NB4 (cell line): ENCODE measurements around the gene PRSS21.

Experiments
- DNase-seq: peaks from one replicate; pipeline ENCODE4 v3.0.0; 2010; ENCODE audit warnings: low read depth
- H3K4me3 ChIP-seq: one replicate; pipeline ENCODE4 v1.5.1; 2011; ENCODE audit warnings: mild to moderate bottlenecking, low read depth, low read length, moderate library complexity
- MYC ChIP-seq: IDR thresholded peaks from 2 replicates; pipeline ENCODE4 v1.6.1; 2011; ENCODE audit warnings: low read depth, low read length
- POLR2A ChIP-seq: IDR thresholded peaks from 2 replicates; pipeline ENCODE4 v1.6.1; 2011; ENCODE audit warnings: mild to moderate bottlenecking; ENCODE audit not compliant: insufficient read length; ENCODE audit errors: extremely low read depth
- TF ChIP-seq, protein P1 (sequence below): IDR thresholded peaks from 2 replicates; pipeline ENCODE4 v1.6.1; 2011; ENCODE audit warnings: low read depth, low read length
- TF ChIP-seq, protein P2 (sequence below): IDR thresholded peaks from one replicate; pipeline ENCODE4 v1.5.1; 2012; ENCODE audit warnings: low read depth, low read length

The PRSS21 gene

DNA sequence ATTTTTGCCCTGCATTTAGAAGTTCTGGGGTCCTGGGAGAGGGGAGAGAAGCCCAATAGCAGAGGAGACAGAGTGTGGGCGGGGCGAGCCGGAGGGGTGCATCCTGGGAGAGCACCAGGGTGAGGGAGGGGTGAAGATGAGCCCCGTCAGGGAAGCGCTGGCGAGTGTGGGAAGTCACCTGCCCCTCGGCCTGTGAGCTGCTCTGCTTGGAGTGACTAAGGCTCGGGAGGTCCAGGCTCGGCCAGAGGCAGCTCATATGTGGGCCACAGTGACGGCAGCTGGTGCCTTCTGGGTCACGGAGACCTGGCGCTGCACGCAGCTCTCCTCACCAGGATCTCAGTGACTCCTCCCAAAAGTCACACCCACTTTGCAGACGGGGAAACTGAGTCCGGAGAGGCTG is 14.2 kb downstream of the PRSS21 start:
- TF ChIP-seq, protein P1, sequence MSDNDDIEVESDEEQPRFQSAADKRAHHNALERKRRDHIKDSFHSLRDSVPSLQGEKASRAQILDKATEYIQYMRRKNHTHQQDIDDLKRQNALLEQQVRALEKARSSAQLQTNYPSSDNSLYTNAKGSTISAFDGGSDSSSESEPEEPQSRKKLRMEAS: no peak
- TF ChIP-seq, protein P2, sequence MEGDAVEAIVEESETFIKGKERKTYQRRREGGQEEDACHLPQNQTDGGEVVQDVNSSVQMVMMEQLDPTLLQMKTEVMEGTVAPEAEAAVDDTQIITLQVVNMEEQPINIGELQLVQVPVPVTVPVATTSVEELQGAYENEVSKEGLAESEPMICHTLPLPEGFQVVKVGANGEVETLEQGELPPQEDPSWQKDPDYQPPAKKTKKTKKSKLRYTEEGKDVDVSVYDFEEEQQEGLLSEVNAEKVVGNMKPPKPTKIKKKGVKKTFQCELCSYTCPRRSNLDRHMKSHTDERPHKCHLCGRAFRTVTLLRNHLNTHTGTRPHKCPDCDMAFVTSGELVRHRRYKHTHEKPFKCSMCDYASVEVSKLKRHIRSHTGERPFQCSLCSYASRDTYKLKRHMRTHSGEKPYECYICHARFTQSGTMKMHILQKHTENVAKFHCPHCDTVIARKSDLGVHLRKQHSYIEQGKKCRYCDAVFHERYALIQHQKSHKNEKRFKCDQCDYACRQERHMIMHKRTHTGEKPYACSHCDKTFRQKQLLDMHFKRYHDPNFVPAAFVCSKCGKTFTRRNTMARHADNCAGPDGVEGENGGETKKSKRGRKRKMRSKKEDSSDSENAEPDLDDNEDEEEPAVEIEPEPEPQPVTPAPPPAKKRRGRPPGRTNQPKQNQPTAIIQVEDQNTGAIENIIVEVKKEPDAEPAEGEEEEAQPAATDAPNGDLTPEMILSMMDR: no peak
- TF ChIP-seq MYC (no peak), POLR2A (no peak)
- H3K4me3 ChIP-seq: no peak overlapping the region
- DNase-seq: no peak

DNA sequence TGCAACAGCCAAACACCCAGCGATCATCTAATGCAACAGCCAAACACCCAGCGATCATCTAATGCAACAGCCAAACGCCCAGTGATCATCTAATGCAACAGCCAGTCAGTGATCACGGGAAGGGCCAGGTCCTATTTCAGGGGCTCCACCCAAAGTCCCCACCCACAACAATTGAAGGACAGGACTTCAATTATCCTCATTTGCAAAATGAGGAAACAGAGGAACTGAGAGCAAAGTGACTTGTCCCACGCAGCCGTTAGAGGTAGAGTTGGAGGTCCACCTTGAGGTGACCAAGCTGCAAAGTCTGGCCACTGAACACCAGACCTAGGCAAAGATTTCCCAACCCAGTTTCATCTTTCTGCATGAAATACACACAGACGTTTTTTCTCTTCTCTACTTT is 16.7 kb downstream of the PRSS21 start:
- no peak for DNase-seq
- TF ChIP-seq, protein P1: no peak
- TF ChIP-seq MYC (no peak), POLR2A (no peak)
- TF ChIP-seq, protein P2: no peak

DNA sequence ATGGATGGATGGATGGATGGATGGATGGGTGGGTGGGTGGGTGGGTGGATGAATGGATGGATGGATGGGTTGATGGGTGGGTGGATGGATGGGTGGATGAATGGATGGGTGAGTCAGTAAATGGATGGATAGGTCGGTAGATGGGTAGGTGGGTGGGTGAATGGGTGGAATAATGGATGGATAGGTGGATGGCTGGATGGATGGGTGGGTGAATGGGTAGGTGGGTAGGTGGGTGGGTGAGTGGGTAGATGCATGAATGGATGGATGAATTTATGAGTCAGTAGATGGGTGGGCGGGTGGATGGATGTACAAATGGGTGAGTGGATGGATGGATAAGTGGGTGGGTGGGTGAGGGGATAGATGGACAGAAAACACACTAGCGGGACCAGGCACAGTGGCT is 17.9 kb downstream of the PRSS21 start:
- TF ChIP-seq MYC: no peak
- DNase-seq: no peak
- no peak overlapping the region for H3K4me3 ChIP-seq

More for the DNA sequence above, 16.7 kb downstream of the PRSS21 start:
- no peak overlapping the region for H3K4me3 ChIP-seq

DNA sequence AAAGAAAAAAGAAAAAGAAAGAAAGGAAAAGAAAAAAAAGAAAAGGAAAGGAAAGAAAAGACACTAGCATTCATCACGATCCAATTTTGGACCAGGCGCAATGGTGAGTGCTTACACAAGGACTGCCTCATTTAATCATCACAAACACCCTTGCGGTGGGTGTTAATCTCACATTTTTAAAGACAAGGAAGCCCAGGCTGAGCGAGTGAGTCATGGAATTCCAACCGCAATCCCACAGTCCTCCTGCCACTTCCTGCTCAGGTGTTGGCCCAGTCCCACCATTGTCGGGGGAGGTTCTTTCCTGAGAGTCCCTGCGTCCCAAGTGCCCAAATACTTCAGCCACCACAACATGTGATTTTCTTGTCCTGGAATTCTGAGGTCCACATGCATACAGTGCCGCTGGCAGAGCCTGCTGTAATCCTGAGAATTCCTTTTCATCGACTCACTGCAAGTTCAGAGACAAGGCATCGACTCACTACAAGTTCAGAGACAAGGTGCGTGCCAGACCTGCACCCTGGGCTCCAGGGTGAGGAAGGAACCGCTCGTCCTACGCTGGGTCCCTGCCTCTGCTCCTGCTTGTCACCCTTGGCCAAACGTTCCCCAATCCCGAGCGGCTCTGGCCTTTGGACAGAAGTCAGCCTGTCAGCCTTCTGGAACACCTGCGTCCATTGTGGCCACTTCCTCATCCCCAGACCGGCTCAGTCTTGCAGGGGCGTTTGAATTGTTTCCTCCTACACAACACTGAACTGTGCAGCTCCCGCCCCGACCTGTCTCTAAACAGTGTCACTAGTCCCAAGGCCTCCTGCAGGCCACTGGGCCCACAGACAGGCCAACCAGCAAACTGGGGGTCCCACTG is 18.8 kb downstream of the PRSS21 start:
- peak; percentile 50 for DNase-seq
- TF ChIP-seq MYC: no peak
- no peak for TF ChIP-seq POLR2A
- TF ChIP-seq, protein P1: 0 out of 2 replicates have a peak, but pooled peaks have one; percentile 9
- no peak overlapping the region for H3K4me3 ChIP-seq

DNA sequence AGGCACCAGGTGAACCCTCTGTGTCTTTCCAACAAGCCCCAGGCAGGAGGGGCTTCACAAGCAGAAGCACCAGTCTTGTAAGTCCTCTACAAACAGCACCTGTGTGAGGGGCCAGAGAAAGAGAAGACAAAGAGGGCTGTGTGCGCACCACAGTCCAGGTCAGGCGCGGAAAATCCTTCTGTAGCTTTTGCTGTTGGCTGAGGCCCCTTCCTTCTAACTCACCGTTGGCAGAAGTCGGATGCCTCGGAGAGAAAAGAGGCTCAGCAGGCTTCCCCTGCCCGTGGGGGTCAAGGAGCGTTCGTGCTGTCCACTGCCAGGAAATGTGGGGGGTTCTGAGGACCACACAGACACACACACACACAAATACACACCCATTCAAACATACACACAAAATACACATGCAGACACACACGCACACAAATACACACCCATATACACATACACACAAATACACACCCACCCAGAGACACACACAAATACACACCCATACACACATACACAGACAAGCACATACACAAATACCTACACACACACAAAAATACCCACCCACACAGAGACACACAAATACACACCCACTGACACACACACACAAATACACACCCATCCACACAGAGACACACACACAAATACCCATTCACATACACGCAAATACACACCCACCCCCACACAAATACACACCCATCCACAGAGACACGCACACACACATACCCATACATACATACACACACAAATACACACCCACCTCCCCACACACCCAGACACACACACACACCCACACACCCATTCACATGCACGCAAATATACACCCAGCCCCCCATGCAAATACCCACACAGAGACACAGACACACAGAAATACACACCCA is 19.8 kb downstream of the PRSS21 start:
- no peak overlapping the region for H3K4me3 ChIP-seq
- DNase-seq: no peak
- TF ChIP-seq, protein P2: no peak
- TF ChIP-seq POLR2A (no peak), MYC (no peak)
- TF ChIP-seq, protein P1: no peak

DNA sequence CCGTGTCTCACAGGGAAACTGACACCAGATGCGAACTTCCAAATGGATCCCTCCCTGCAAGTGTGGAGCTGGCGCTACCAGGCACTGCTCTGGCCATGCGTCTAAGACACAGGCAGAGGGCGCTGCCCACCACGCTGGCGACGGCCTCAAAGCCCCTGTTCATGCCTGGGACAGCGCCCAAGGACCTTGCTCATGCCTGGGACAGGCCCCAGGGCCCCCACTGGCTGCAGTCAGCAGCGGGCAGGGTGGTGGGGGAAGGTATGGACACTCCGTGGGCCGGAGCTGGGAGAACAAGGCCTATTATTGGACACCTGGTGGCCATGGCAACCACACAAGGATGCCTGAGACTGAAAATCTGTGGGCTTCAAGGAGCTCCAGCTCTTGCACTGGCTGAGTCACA is 21.9 kb downstream of the PRSS21 start:
- TF ChIP-seq, protein P1: peak; percentile 62; the same call in 1 of the 2 replicates
- no peak for TF ChIP-seq POLR2A
- TF ChIP-seq MYC: 0 out of 2 replicates have a peak, but pooled peaks have one; percentile 12
- TF ChIP-seq, protein P2: peak; percentile 90

More for the DNA sequence above, 21.9 kb downstream of the PRSS21 start:
- no peak overlapping the region for H3K4me3 ChIP-seq
- peak; percentile 74 for DNase-seq
